Lower leg skin (tissue), 3 donors: Measurements from ENCODE around the gene MME.

Experiments
- POLR2A ChIP-seq, 2 donors: fragments of 450-650 bp; IDR thresholded peaks; one replicate each; pipeline ENCODE4 v1.6.1; 2016 to 2017; ENCODE audit warnings: antibody characterized with exemption in 2 of 2, mild to moderate bottlenecking in 1 of 2, moderate library complexity in 1 of 2
- TF ChIP-seq, protein P1 (sequence below), 3 donors: fragments of 450-650 bp; IDR thresholded peaks; one replicate each; pipeline ENCODE4 v1.5.1; 2016; ENCODE audit warnings: antibody characterized with exemption in 3 of 3, mild to moderate bottlenecking in 3 of 3, moderate library complexity in 2 of 3

DNA sequence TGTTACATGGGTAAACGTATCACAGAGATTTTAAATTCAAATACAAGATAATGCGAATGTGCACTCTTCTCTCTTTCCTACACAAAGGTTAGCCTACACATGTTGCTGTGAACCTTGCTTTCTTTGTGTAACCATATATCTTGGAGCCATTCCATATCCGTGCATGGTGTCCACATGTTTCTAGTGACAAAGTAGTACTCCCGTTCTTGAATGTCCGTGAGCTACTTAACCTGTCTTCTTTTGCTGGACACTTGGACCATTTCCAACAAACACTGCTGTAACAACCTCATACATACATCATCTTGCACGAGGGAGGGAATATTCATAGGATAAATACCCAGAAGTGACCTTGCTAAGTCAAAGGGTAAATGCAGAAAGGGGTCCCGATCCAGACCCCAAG lies 138.3 kb downstream of the MME start:
- TF ChIP-seq POLR2A (IDR thresholded peaks at IDR 0.05) = no peak
- TF ChIP-seq, protein P1, sequence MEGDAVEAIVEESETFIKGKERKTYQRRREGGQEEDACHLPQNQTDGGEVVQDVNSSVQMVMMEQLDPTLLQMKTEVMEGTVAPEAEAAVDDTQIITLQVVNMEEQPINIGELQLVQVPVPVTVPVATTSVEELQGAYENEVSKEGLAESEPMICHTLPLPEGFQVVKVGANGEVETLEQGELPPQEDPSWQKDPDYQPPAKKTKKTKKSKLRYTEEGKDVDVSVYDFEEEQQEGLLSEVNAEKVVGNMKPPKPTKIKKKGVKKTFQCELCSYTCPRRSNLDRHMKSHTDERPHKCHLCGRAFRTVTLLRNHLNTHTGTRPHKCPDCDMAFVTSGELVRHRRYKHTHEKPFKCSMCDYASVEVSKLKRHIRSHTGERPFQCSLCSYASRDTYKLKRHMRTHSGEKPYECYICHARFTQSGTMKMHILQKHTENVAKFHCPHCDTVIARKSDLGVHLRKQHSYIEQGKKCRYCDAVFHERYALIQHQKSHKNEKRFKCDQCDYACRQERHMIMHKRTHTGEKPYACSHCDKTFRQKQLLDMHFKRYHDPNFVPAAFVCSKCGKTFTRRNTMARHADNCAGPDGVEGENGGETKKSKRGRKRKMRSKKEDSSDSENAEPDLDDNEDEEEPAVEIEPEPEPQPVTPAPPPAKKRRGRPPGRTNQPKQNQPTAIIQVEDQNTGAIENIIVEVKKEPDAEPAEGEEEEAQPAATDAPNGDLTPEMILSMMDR (IDR thresholded peaks at IDR 0.05) = no peak
